MG63 (cell line): Measurements from ENCODE around the gene FOXR1. TPM values are rescaled to one million over a fixed set of nuclear protein-coding genes. Genes with fewer than 3 reads are reported as not detected.
"Not testable (repeated sequence)": the region's sequence is repeated elsewhere in the genome, so short reads cannot be mapped to it uniquely, and the experiment has no call there.

ENCODE experiments used
- DNase-seq: peaks from one replicate; pipeline ENCODE4 v3.0.0-alpha.2; 2020
- H3K27me3 ChIP-seq: fragments of 250-450 bp; sonication (Bioruptor Pico); 2 replicates; pipeline ENCODE4 v1.5.1; 2020; ENCODE audit warnings: mild to moderate bottlenecking, moderate library complexity
- H3K36me3 ChIP-seq: fragments of 250-450 bp; sonication (Bioruptor Pico); 2 replicates; pipeline ENCODE4 v1.5.1; 2020; ENCODE audit warnings: mild to moderate bottlenecking, moderate library complexity
- H3K4me3 ChIP-seq: fragments of 250-450 bp; sonication (Bioruptor Pico); 2 replicates; pipeline ENCODE4 v1.5.1; 2020; ENCODE audit warnings: mild to moderate bottlenecking, moderate library complexity
- H3K9me3 ChIP-seq: fragments of 250-450 bp; sonication (Bioruptor Pico); 2 replicates; pipeline ENCODE4 v1.5.1; 2020; ENCODE audit warnings: mild to moderate bottlenecking, moderate library complexity
- total RNA-seq: library from RNA; depleted of rRNA; stranded (reverse); fragments of >200 nt; shearing (Covaris generic); gene quantifications from 2 replicates; pipeline ENCODE4 v1.2.3, GENCODE V29; 2014; ENCODE audit warnings: low replicate concordance

FOXR1 gene
- total RNA-seq, 1 experiment from 2014 or later = not detected

- Histone ChIP-seq H3K9me3 (no peaks in the 10 kb centered on the region), H3K36me3 (no peaks in the 10 kb centered on the region), H3K4me3 (no peak overlapping the region), H3K27me3 (no peaks in the 10 kb centered on the region)
- peak; percentile 56 for DNase-seq
These were observed 32.8 kb upstream of the FOXR1 start for GRCh38 chr11:118938491-118939403.

GRCh38 chr11:118939404-118939915 lies 32.1 kb upstream of the FOXR1 start:
- Histone ChIP-seq H3K27me3 (no peaks in the 10 kb centered on the region), H3K9me3 (no peaks in the 10 kb centered on the region), H3K4me3 (no peak overlapping the region), H3K36me3 (no peaks in the 10 kb centered on the region)
- no peak for DNase-seq

- no peaks in the 10 kb centered on the region for H3K36me3 ChIP-seq
- H3K9me3 ChIP-seq = no peaks in the 10 kb centered on the region
- no peaks in the 10 kb centered on the region for H3K27me3 ChIP-seq
- DNase-seq = no peak
- no peak overlapping the region for H3K4me3 ChIP-seq
These were observed 31.5 kb upstream of the FOXR1 start for GRCh38 chr11:118939953-118940598.

GRCh38 chr11:118947091-118947490 lies 24.5 kb upstream of the FOXR1 start:
- no peak for DNase-seq
- Histone ChIP-seq H3K27me3 (no peaks in the 10 kb centered on the region), H3K36me3 (no peaks in the 10 kb centered on the region), H3K9me3 (no peaks in the 10 kb centered on the region), H3K4me3 (no peak overlapping the region)

GRCh38 chr11:118948000-118948399 lies 23.6 kb upstream of the FOXR1 start:
- Histone ChIP-seq H3K9me3 (no peaks in the 10 kb centered on the region), H3K4me3 (no peak overlapping the region), H3K36me3 (no peaks in the 10 kb centered on the region), H3K27me3 (no peaks in the 10 kb centered on the region)
- no peak for DNase-seq

GRCh38 chr11:118953265-118953664 lies 18.3 kb upstream of the FOXR1 start:
- DNase-seq = no peak
- Histone ChIP-seq H3K9me3 (no peaks in the 10 kb centered on the region), H3K4me3 (no peak overlapping the region), H3K27me3 (no peaks in the 10 kb centered on the region), H3K36me3 (no peaks in the 10 kb centered on the region)

- H3K36me3 ChIP-seq, H3K4me3 ChIP-seq, H3K27me3 ChIP-seq, H3K9me3 ChIP-seq, DNase-seq: not testable (repeated sequence)
These were observed 17.6 kb upstream of the FOXR1 start for GRCh38 chr11:118953976-118954375.

GRCh38 chr11:118956094-118956846 lies 15.3 kb upstream of the FOXR1 start, which contains the start of gene UPK2:
Gene UPK2 (plus strand): TSS chr11:118956298. CDS start chr11:118956351, 53 bp downstream.
- Histone ChIP-seq H3K4me3 (no peak within 1 kb of the TSS), H3K36me3 (no peaks in the 10 kb centered on the region), H3K9me3 (no peaks in the 10 kb centered on the region), H3K27me3 (no peaks in the 10 kb centered on the region)
- DNase-seq = peak; percentile 81

- Histone ChIP-seq H3K27me3 (no peaks in the 10 kb centered on the region), H3K4me3 (no peak overlapping the region), H3K9me3 (no peaks in the 10 kb centered on the region), H3K36me3 (no peaks in the 10 kb centered on the region)
- no peak for DNase-seq
These were observed 14.6 kb upstream of the FOXR1 start for GRCh38 chr11:118956847-118957469.

- Histone ChIP-seq H3K4me3 (no peak overlapping the region), H3K36me3 (no peaks in the 10 kb centered on the region), H3K27me3 (no peaks in the 10 kb centered on the region), H3K9me3 (no peaks in the 10 kb centered on the region)
- DNase-seq = no peak
These were observed 14.0 kb upstream of the FOXR1 start for GRCh38 chr11:118957549-118957948.

- no peaks in the 10 kb centered on the region for H3K27me3 ChIP-seq
- DNase-seq = no peak
- H3K4me3 ChIP-seq = no peak overlapping the region
- H3K36me3 ChIP-seq = no peaks in the 10 kb centered on the region
- no peaks in the 10 kb centered on the region for H3K9me3 ChIP-seq
These were observed 13.6 kb upstream of the FOXR1 start for GRCh38 chr11:118957968-118958367.

- Histone ChIP-seq H3K9me3 (no peaks in the 10 kb centered on the region), H3K4me3 (no peak overlapping the region), H3K27me3 (no peaks in the 10 kb centered on the region), H3K36me3 (no peaks in the 10 kb centered on the region)
- no peak for DNase-seq
These were observed 13.0 kb upstream of the FOXR1 start for GRCh38 chr11:118958577-118958976.

- H3K27me3 ChIP-seq = no peaks in the 10 kb centered on the region
- no peak for DNase-seq
- no peak overlapping the region for H3K4me3 ChIP-seq
- no peaks in the 10 kb centered on the region for H3K36me3 ChIP-seq
- H3K9me3 ChIP-seq = no peaks in the 10 kb centered on the region
These were observed 10.4 kb upstream of the FOXR1 start for GRCh38 chr11:118961189-118961588.

GRCh38 chr11:118961591-118961990 lies 10.0 kb upstream of the FOXR1 start:
- no peaks in the 10 kb centered on the region for H3K27me3 ChIP-seq
- H3K4me3 ChIP-seq = no peak overlapping the region
- no peak for DNase-seq
- H3K9me3 ChIP-seq = no peaks in the 10 kb centered on the region
- H3K36me3 ChIP-seq = no peaks in the 10 kb centered on the region

GRCh38 chr11:118969508-118969907 lies 2.1 kb upstream of the FOXR1 start:
- H3K36me3 ChIP-seq, H3K4me3 ChIP-seq, H3K9me3 ChIP-seq, H3K27me3 ChIP-seq, DNase-seq: not testable (repeated sequence)

GRCh38 chr11:118973985-118974384 lies 2.4 kb downstream of the FOXR1 start:
- H3K9me3 ChIP-seq = no peaks in the 10 kb centered on the region; the same call in 1 of the 2 replicates
- no peak overlapping the region for H3K4me3 ChIP-seq
- H3K27me3 ChIP-seq = no peaks in the 10 kb centered on the region
- DNase-seq = no peak
- no peaks in the 10 kb centered on the region for H3K36me3 ChIP-seq
